ENCODE results near the gene RAP1GAP2.

DNA sequence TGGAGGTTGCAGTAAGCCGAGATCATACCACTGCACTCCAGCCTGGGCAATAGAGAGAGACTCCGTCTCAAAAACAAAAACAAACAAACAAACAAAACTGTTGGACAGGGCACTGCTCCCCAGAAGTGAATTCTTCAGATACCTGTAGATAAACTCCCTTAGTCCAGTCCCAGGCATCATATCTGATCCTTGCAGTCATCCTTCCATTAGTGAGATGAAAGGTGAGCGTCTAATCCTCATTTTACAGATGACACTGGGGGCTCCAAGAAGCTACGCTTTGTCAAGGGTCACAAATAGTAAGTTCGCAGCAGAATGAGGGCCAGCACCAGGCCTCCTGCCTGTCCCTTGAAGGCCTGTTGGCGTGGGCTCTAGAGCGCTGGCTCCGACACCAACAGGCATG lies 165.2 kb downstream of the RAP1GAP2 start:
- no peak for TF ChIP-seq CTCF (IDR thresholded peaks at IDR 0.05; ENCODE audit: low read length)
- TF ChIP-seq EZH2phosphoT487 (IDR thresholded peaks at IDR 0.05; ENCODE audit: low read length) = no peak
- TF ChIP-seq EZH2 (optimal IDR thresholded peaks at IDR 0.05; ENCODE audit: low read depth, low read length) = no peak

Measured in MM.1S (cell line).